ENCODE results near the gene PCSK5. TPM values are rescaled to one million over a fixed set of nuclear protein-coding genes. Genes with fewer than 3 reads are reported as not detected.

PCSK5 gene
- total RNA-seq, 6 experiments from 2014 or later, result 1.4 to 5.8 (median 3.5) TPM

DNA sequence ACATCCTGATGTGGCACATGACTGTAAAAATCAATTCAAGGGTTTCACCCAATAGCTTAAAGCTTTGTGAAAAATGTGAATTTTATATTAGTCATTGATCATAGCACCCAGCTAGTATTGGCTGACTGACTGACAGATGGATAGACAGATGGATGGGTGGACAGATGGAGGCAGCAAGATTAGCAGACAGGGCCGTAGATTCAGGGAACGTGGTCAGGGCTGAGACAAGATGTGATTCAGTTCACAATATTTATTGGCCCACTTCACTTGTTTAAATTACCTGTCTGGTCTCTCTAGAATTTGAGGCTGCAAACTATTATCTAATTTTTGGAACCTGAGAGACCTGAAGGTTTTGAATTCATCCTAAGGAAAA is 12.0 kb upstream of the PCSK5 start:
- TF ChIP-seq CTCF (IDR thresholded peaks at IDR 0.05) (no peak), POLR2A (IDR thresholded peaks at IDR 0.05) (no peak)
- H3K9me3 ChIP-seq, result no peaks in the 10 kb centered on the region
- no peak for ATAC-seq
- no peaks in the 10 kb centered on the region for H3K27me3 ChIP-seq
- H3K36me3 ChIP-seq, result no peaks in the 10 kb centered on the region
- intact Hi-C loops (cut with DNase I), result no loop called here
- H3K27ac ChIP-seq, result no peak overlapping the region
- H3K4me1 ChIP-seq, result no peaks in the 10 kb centered on the region
- no peak for DNase-seq
- H3K4me3 ChIP-seq, result no peak overlapping the region
- 100% methylated on average over 2 of the region's 2 CpGs for WGBS (ENCODE audit: insufficient coverage, low coverage, low lambda C conversion rate, missing lambda C conversion rate)

- Histone ChIP-seq H3K36me3 (no peaks in the 10 kb centered on the region), H3K9me3 (no peaks in the 10 kb centered on the region), H3K27ac (no peak overlapping the region), H3K4me1 (no peaks in the 10 kb centered on the region), H3K27me3 (no peaks in the 10 kb centered on the region), H3K4me3 (no peak overlapping the region)
- intact Hi-C loops (cut with DNase I), result no loop called here
- TF ChIP-seq CTCF (IDR thresholded peaks at IDR 0.05) (no peak), POLR2A (IDR thresholded peaks at IDR 0.05) (no peak)
- DNase-seq (no peak), ATAC-seq (peak in 1 of 4 donors; percentile 84)
- 57% methylated on average over 1 of the region's 1 CpG for WGBS (ENCODE audit: insufficient coverage, low coverage, low lambda C conversion rate, missing lambda C conversion rate)
Observed at GRCh38 chr9:75880618-75881017, 9.9 kb upstream of the PCSK5 start.

DNA sequence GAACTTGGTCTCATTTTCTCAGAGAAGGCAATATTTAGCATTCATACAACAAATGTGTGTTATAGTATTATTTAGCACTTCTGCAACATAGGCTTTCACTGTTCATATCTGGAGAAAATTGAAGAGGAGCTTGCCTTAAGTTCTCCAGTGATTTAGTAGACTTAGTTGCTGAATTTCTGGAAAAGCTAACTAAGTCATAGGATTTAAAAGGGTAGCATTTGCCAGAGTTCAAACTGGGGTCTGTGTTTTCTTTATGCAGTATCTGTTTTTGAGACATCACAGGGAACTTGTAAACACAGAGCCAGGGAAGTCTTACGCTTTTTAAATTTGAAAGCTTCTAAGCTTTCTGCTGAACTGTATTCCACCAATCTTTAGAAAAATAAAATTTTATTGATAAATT is 8.7 kb upstream of the PCSK5 start:
- Histone ChIP-seq H3K9me3 (no peaks in the 10 kb centered on the region), H3K27ac (no peak overlapping the region), H3K4me1 (no peaks in the 10 kb centered on the region), H3K27me3 (no peaks in the 10 kb centered on the region), H3K4me3 (no peak overlapping the region), H3K36me3 (no peaks in the 10 kb centered on the region)
- DNase-seq (no peak), ATAC-seq (no peak)
- TF ChIP-seq CTCF (IDR thresholded peaks at IDR 0.05), result no peak
- intact Hi-C loops (cut with DNase I), result no loop called here
- 83% methylated on average over 1 of the region's 1 CpG for WGBS (ENCODE audit: insufficient coverage, low coverage, low lambda C conversion rate, missing lambda C conversion rate)

DNA sequence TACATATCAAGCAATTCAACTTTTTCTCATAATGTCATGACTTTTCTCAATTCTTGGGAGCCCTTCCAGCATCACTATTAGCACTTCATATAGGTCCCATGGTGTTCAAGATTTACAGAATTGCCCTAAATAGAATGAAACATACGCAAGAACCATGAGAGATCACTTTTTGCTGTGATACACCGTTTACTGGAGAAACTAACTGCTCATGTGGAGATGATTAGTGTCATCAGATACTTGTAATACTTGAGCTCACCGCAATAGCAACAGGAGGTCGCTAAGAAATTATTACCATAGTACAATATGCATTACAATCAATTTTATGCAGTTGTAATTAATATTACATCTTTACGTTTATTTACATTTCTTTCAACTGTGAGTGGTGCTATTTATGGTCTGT is 4.8 kb upstream of the PCSK5 start:
- Histone ChIP-seq H3K9me3 (no peaks in the 10 kb centered on the region), H3K27ac (no peak overlapping the region), H3K4me3 (no peak overlapping the region), H3K27me3 (no peaks in the 10 kb centered on the region), H3K36me3 (no peaks in the 10 kb centered on the region), H3K4me1 (peaks cover 0 to 5% (median 0%) of the 10 kb centered on the region in 4 donors)
- no peak for ATAC-seq
- WGBS (ENCODE audit: insufficient coverage, low coverage, low lambda C conversion rate, missing lambda C conversion rate), result 84% methylated on average over 5 of the region's 5 CpGs
- DNase-seq, result no peak
- intact Hi-C loops (cut with DNase I), result no loop called here
- TF ChIP-seq POLR2A (IDR thresholded peaks at IDR 0.05) (no peak), CTCF (IDR thresholded peaks at IDR 0.05) (no peak)

GRCh38 chr9:75889577-75889976 is 896 bp upstream of the PCSK5 start:
- intact Hi-C loops (cut with DNase I), result no loop called here

More at GRCh38 chr9:75889577-75889976, 896 bp upstream of the PCSK5 start:
- Histone ChIP-seq H3K27me3 (no peaks in the 10 kb centered on the region), H3K36me3 (no peaks in the 10 kb centered on the region), H3K9me3 (no peaks in the 10 kb centered on the region), H3K27ac (peak overlapping the region; percentile 68 to 93 (median 80)), H3K4me3 (peak overlapping the region; percentile 78 to 91 (median 81)), H3K4me1 (peaks cover 0 to 5% (median 0%) of the 10 kb centered on the region in 4 donors)
- ATAC-seq, result peak in 1 of 4 donors; percentile 1
- no peak for TF ChIP-seq POLR2A (IDR thresholded peaks at IDR 0.05)
- no peak for TF ChIP-seq CTCF (IDR thresholded peaks at IDR 0.05)
- DNase-seq, result no peak
- WGBS (ENCODE audit: insufficient coverage, low coverage, low lambda C conversion rate, missing lambda C conversion rate), result 6% methylated on average over 7 of the region's 7 CpGs

All from right lobe of liver (tissue), 6 donors.